Measurements from ENCODE around the gene OTOP2.
"Not testable (repeated sequence)": the region's sequence is repeated elsewhere in the genome, so short reads cannot be mapped to it uniquely, and the experiment has no call there.

OTOP2 gene

DNA sequence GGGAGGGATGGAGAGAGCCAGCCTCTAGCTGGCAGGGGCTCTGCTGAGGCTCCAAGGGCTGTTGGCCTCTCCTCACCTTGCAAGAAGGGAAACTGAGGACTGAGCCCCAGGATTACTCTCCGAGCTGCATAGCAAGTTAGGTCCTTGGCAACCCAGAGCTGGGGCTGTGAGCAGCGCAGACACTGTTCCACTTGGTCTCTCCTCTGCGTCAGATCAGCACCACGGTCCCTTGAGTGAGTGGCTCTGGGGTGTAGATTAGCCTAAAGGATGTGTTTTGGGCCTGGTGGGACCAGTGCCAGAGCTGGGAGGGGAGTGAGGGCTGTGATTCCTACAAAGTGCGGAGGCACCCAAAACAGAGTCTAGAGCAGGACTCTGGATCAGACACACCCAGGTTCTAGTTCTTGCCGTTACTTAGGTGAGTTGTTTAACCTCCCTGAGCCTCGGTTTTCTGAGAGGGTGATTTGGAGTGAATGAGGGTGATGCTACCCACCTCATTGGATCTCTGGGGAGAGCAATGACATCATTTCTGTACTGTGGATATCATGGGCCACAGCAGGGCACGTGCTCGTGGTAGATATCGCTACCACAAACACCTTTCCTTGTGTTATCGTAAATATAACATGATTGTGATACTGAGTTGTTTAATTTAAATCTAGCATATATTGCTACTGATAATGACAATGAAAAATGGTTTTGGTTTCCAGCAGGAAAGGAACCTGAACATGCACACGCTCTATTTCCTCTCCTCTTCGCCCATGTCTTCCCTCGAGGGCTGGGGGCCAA lies 22.5 kb upstream of the OTOP2 start:
- no peak for DNase-seq

DNA sequence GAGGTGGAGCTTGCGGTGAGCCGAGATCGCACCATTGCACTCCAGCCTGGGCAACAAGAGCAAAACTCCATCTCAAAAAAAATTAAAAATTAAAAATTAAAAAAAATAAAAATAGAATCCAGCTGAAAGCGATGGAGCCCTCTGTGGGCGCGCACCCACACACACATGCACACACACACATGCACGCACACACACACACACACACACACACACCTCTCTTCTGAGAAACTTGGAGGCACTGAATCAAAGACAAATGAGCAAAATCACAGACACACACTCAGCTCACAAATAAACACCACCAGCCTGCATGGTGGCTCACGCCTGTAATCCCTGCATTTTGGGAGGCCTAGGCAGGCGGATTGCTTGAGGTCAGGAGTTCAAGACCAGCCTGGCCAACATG lies 21.0 kb upstream of the OTOP2 start:
- DNase-seq: no peak

DNA sequence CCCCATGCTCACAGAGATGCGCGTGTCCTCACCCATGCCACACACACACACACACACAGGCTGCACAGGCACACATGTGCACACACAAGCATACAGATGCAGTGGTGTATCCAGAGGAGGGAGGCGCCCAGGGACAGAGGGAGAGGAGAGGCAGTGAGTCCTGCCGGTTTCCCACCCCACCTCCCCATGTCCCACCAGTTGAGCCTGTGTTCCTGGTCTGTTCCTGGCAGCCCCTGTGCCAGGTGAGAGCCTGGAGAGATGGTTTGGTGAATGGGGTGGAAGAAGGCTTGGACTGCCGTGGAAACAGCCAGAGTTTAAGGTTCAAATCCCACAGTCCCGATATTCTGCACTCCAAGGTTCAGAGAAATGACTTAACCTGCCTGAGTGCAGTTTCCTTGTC lies 20.4 kb upstream of the OTOP2 start:
- no peak for DNase-seq

DNA sequence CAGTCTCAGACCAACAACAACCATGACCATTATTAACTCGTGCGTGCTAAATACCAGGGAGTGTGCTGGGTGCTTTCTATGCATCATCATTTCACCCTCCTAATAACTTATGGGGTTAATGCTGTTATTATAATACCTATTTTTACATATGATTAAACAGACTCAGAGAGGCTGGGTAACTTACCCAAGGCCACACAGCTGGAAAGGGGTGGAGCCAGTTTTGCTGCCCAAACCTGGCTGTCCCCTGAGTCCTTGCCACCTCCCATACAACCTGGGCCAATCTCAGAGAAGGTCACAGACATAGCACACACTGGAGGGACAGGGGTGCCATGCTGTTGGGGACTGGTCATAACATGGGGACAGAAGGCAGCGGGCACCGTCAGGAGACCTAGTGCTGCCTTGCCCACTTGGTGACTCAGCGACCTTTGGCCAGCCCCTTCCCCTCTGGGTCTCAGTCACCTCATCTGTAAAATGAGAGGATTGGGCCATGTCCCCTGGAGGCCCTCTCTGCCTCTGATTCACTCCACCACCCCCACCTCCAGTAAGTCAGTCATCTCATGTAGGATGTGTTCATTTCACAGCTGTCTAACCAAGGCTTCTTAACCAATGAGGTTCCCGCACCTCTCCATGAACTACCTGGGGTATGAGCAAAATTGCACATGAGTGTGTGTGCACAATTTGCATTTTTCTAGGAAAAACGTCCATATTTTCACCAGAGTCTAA lies 19.2 kb upstream of the OTOP2 start:
- no peak for DNase-seq

DNA sequence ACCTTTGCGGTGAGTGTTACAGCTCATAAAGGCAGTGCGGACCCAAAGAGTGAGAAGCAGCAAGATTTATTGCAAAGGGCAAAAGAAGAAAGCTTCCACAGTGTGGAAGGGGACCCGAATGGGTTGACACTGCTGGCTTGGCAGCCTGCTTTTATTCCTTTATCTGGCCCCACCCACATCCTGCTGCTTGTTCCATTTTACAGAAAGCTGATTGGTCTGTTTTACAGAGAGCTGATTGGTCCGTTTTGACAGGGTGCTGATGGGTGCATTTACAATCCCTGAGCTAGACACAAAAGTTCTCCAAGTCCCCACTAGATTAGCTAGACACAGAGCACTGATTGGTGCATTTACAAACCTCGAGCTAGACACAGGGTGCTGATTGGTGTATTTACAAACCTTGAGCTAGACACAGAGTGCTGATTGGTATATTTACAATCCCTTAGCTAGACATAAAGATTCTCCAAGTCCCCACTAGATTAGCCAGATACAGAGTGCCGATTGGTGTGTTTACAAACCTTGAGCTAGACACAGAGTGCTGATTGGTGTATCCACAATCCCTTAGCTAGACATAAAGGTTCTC lies 17.8 kb upstream of the OTOP2 start:
- not testable (repeated sequence) for DNase-seq

DNA sequence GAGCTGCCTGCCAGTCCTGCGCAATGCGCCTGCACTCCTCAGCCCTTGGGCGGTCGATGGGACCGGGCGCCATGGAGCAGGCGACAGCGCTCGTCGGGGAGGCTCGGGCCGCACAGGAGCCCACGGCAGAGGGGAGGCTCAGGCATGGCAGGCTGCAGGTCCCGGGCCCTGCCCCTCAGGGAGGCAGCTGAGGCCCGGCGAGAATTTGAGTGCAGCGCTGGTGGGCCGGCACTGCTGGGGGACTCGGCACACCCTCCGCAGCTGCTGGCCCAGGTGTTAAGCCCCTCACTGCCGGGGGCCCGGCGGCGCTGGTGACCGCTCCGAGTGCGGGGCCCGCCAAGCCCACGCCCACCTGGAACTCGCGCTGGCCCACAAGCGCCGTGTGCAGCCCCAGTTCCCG lies 17.1 kb upstream of the OTOP2 start:
- no peak for DNase-seq

DNA sequence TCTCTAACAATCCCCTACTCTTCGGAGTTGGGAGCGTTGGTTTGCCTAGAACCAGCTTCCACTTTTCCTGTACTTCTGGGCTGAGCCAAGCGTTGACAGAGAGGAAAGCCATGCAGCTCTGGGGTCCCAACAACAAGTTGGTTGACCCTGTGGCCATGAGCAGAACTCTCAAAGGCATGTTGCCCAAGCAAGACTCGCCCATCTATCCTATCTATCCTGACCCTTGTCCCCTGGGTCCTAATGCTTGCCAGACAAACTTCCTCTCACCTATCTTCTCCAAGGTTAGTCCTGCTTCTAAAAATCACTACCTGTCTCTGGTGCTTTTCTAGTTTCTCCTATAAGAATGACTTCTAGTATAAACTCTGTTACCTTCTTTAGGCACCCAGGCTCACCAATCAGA lies 15.0 kb upstream of the OTOP2 start:
- not testable (repeated sequence) for DNase-seq

DNA sequence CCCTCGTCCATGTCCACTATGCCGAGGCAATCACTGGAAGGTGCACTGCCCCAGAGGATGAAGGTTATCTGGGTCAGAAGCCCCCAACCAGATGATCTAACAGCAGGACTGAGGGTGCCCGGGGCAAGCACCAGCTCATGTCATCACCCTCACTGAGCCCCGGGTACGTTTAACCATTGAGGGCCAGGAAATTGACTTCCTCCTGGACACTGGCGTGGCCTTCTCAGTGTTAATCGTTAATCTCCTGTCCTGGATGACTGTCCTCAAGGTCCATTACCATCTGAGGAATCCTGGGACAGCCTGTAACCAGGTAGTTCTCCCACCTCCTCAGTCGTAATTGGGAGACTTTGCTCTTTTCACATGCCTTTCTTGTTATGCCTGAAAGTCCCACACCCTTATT lies 12.7 kb upstream of the OTOP2 start:
- DNase-seq: not testable (repeated sequence)

DNA sequence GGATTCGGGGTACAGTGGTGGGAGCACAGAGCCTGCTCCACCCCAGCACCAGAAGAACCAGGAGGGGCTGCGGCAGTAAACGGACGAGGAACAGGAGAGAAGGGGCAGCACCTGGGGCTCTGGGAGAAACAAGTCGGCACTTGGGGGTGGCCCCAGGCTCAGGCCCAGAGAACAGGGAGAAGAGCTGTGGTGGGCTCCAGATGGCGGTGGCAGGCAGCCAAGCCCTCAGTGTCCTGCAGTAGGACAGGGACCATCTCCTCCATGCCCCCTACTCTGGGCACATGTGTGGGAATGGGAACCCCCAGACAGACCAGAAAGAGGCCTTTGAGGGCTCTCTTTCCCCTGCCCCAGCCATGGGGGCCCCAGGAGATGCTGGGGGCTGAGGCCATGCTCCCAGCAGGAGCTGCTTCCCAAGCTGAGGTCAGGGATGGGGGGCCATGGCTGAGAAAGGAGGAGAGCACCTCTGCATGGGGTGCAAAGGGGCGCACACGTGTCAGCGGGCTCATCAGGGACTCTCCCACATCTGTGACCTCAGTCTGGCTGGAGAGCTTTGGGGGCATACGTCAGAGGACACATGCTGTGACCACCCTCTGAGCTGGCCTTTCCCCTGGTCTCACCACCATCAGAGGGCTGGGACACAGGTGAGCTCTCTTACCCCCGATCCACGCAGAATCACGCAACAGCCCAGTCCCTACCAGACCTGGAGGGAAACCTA lies 7.8 kb upstream of the OTOP2 start:
- DNase-seq: no peak

DNA sequence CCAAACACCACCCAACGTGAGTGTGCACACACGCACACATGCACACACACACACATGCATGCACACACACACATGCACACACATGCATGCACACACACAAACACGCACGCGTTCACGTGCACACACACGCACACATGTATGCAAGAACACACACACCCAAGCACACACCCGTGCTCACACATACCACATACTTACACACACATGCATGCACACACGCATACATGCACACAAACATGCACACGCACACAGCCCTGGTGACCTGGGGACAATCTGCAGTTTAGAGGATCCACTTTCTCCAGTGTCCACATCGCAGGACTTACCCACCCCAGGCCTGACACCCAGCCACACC lies 7.2 kb upstream of the OTOP2 start:
- no peak for DNase-seq

DNA sequence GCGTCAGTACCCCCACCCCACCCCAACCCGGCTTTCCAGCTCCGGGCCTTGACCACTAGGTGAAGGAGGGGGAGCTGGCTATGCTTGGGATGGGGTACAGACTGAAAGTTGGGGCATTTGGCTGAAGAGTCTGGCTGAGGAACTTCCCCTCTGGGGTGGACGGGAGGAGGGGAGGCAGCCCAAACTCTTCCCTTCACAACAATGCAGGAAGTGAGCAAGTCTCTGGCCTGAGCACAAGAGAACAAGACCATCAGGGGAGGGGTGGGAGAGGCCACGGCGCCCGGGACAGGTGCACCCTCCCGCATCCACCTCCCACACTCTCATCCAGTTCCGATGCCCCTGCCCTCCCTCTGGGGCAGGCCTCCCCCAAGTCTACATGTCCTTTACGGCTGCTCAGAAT lies 6.6 kb upstream of the OTOP2 start:
- DNase-seq: no peak

DNA sequence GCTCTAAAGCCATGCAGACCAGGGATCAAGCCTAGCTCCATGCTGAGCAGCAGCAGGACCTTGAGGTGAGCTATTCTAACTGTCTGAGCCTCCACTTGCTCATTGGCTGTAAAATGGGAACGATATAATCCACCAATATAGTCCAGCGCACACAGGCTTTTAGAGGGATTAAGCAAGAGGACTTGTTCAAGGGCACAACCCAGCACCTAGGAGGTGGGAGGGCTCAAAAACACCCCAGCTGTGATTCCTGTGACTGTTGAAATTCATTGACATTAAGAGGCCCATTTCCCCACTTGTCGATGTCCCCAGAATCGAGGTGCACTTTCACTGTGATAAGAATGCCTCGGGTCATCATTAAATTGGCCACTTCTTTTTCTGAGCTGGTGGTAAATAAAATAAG lies 5.2 kb upstream of the OTOP2 start:
- no peak for DNase-seq

DNA sequence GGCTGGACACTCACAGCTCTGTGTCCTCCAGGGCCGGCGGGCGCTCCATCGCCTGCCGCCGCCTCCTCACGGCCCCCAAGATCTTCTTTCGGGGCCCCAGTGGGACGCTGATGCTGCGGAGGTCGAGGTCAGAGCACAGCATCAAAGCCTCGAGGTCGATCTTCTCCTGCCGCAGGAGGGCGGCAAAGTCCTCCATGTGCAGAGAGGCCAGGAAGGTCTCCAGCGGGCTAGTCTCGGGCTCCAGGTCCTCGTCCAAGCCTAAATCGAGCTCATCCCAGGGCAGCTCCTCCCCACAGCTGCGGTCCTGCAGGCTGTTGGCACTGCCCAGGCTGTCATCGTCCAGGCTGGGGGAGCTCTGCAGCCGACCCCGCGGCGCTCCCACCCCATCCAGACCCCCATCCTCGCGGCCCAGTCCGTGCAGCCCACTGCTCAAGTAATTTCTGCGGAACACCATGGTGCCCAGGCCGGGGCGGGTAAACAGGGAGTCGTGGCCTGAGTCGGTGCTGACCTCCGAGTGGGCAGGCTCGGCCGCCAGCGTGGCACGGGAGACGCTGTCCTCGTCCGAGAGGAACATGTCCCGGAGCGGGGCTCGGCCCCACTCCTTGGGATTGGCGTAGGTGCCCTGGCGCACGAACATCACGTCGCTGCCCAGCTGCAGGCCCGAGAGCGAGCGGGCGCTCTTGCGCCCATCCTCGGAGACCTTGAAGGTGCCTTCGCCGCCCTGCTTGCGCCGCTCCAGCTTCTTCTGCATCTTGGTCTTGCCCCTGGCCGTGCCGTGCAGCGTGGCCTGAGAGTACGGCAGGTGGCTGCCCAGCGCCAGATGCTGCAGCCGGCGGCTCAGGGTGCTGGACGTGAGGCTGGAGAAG lies 4.4 kb upstream of the OTOP2 start:
- DNase-seq: no peak

DNA sequence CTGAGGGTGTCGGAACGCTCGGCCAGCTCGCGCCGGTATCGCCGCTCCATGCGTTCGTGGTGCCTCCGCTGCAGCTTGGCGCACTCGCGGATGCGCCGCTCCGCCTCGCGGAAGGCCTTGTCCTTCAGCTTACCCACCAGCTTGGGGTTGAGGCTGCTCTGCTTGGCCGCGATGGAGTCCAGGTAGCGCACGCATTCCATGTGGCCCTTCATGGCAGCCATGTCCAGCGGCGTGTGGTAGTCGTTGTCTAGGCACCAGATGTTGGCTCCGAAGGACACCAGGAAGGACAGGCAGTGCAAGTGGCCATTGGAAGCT lies 3.8 kb upstream of the OTOP2 start:
- no peak for DNase-seq

DNA sequence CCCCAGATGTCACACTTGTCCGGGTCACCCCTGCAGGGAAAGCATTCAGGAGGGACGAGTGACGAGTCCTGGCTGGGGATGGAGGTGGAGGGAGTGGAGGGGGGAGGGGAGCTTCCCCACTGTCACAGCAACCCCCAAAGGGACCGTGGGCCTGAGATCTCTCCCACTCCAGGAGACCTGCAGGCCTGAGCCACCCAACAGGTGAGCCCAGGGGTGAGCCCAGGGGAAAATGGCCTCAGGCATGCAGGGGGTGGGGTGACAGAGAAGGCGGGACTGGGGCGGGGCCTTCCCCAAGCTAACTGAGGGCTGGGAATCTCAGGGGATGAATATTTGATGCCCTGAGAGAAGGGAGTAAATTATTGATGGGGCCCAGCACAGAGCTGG lies 3.4 kb upstream of the OTOP2 start:
- no peak for DNase-seq

DNA sequence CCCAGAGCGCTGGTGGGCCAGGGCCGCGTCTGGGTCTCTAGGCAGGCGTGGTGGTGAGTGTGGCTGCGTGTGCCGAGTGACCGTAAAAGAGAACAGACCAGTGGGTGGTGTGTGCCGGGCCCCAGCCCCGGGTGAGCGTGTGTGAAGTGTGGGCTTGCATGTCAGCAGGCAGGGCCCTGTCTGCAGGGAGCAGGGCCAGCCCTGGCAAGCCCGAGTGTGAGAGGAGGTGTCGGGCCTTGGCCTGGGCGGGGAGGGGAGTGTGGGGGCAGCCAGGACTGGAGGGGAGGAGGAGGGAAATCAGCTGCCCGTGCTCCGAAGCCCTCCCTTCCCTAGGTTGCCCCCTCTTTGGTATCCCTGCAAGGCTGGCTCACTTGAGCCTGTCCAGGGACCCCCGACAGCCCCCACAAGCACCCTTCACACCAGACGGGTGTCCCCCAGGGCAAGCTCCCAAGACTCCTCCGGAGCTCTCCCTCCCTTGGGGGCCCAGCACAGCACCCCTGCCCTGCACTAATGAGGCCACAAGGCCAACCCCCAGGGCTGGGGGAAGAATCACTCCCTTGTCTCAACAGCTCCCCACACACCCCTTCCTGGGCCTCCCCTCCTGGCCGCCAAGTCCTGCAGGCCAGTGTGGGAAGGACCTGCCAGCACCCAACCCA lies 2.9 kb upstream of the OTOP2 start:
- no peak for DNase-seq

DNA sequence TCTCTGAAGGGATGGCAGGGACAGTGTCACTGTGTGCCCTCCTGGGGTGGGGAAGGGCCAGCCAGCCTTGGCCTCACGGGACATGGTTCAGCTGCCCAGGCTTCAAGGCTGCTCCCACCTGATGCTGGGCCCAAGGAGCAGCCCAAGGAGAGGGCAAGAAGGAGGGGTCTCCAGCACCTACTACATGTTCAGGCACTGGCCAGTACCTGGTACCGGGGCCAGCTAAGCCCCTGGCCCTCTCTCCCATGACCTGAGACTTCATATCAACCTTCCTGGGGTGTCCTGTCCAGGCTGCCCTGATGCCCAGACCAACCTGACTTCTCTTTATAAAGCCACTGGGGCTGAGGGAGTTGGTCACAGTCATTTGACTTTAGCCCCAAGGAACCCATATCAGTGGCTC lies 2.3 kb upstream of the OTOP2 start:
- DNase-seq: no peak

DNA sequence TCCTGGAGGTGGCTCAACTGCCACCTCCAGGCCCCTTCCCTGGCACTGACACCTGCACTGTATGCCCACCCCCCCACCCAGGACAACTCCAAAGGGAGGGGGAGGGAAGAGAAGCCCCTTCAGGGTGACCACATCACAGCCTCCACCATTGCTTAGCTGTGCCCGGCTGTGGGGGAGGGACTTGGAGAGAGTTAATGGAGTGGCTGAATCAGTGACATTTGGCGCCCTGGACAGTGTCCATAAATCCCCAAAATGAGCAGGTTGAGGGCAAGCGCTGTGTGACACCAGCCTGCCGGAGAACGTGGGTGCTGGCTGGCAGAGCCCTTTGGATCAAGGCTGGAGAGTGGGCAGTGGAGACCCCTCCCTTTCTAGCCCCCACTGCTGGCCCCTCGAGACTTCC lies 1.9 kb upstream of the OTOP2 start:
- no peak for DNase-seq

DNA sequence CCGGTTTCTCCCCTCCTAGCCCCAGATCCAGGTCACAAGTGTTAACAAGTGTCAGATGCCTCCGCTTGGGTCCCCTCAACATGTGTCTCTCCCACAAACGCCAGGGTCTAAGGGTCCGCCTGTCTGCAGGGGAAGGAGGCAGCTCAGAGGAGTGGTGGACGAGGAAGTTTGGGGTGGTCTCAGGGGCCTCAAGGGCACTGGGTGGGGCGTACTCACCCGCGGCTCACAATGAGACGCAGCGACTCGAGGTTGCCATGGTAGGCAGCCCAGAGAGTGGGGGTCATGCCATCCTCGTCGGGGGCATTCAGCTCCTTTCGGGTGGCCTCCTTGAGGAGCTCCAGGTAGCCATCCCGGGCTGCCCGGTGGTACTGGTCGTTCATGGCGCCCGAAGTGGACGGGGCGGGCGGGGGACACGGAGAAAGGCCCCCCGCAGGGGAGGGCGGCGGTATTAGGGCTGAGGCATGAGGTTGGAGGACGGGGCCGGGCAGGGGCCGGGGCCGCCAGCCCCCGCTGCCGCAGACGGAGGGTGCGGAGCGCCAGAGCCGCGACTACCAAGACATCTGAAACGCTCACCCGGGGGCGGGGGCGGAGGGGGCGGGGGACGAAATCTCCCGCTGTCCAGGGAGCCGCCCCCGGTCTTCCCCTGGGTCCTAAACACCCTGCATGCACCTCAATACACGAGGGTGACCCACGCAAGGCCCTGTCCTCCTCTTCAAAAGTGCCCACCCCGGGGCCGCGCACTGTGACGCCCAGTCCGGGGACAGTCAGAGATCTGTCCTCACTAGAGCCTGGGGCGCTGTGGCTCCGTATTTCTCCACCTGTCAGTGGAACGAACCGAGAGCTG lies 1.2 kb upstream of the OTOP2 start, which contains the start of gene USH1G:
USH1G (minus strand) TSS at position 562 of the 844 bp plus-strand sequence; CDS start at position 380, 182 bp downstream.
- DNase-seq: no peak

DNA sequence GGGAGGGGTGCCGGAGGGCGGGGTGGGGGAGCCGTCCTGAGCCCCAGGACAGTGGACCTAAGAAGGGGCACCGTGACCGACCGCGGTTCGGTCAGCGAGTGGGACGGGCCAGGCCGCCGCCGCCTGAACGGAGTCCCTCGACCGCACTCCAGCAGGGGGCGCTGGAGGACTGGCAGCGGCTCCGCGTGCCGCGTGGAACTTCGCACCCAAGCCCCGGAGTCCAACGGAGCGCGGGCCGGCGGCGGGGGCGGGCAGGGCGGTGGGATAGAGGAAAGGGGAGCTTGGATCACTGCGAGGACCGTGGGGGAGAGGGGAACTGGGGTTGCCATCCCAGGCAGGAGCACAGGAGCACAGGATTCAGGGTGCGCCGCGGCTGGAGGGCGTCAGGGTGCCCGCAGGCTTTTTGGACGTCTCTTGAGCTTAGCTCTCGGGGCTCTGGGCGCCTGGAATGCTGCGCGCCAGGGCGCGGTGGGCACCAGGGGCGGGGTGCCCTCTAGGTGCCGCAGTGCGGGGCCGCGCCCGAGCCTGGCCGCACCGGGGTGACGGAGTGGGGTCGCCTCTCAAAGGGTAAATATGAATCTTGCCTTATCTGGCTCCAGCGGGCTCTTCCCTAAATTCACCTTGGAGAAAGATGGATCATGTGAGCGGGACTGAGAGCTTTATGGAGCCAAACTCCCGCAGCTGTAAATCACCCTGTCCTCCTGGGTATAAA lies 379 bp upstream of the OTOP2 start:
- DNase-seq: peak in 1 of 2 experiments; percentile 31

DNA sequence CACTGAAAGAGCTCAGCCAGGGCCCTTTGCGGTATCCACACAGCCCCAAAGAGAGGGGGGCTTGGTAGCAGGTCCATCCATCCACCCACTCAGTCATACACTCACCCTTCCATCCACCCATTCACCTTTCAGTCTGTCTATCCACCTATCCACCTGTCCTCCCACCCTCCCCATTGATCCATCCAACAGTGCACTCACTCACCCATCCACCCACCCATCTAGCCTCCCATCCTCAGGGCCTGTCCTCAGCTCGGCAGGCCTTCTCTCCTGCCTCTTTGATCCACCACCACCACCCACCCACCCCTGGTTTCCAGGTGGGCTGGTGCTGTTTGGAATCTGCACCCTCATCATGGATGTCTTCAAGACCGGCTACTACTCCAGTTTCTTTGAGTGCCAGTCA lies 1.2 kb downstream of the OTOP2 start:
- DNase-seq: no peak
